SK-N-SH (cell line): ENCODE measurements around the gene SNED1. TPM values are rescaled to one million over a fixed set of nuclear protein-coding genes. Genes with fewer than 3 reads are reported as not detected.

Source experiments
- CTCF ChIA-PET: fragments of 300-600, 350-600 bp; formaldehyde crosslinking; extraction: SDS; loops from one replicate; lab custom pipeline; 2021; lab: Yijun Ruan, JAX
- POLR2A ChIA-PET: fragments of 350-600 bp; sonication (Branson Sonifier 250); formaldehyde crosslinking; extraction: SDS; loops from one replicate; lab custom pipeline; 2020; ENCODE audit warnings: antibody characterized with exemption, inconsistent platforms; lab: Yijun Ruan, JAX
- DNase-seq: peaks from one replicate; pipeline ENCODE4 v3.0.0; 2012
- H2AFZ ChIP-seq: fragments of 200-600 bp; sonication (generic); 2 replicates; pipeline ENCODE4 v1.8.1; 2016; ENCODE audit warnings: antibody characterized with exemption, mild to moderate bottlenecking, low read depth
- H3F3A ChIP-seq: fragments of 200-600 bp; sonication (generic); replicated peaks from 2 replicates; pipeline ENCODE3; 2016; ENCODE audit warnings: antibody characterized with exemption, mild to moderate bottlenecking; ENCODE audit not compliant: insufficient read depth
- H3K27ac ChIP-seq, 2 experiments: fragments of 200-500 bp in 1 of 2; fragments of 200-600 bp in 1 of 2; sonication (Bioruptor generic) in 1 of 2; sonication (generic), shearing (Covaris generic) in 1 of 2; 2 replicates each; pipeline versions ENCODE4 v1.5.1 to v1.6.1; 2014 to 2016; ENCODE audit warnings: low read depth in 2 of 2, inconsistent platforms in 1 of 2, low read length in 1 of 2, mild to moderate bottlenecking in 1 of 2, mixed read lengths in 1 of 2
- H3K27me3 ChIP-seq: fragments of 200-600 bp; sonication (generic), shearing (Covaris generic); 2 replicates; pipeline ENCODE4 v1.6.1; 2016; ENCODE audit warnings: mixed run types; ENCODE audit not compliant: insufficient read depth
- H3K36me3 ChIP-seq, 2 experiments: fragments of 200-500 bp in 1 of 2; fragments of 200-600 bp in 1 of 2; sonication (Bioruptor generic) in 1 of 2; sonication (generic) in 1 of 2; replicated peaks in 1 of 2; 2 replicates each; pipeline versions ENCODE3 to v1.5.1; 2014 to 2016; ENCODE audit warnings: low read length in 1 of 2, mild to moderate bottlenecking in 1 of 2; ENCODE audit not compliant: insufficient read depth in 2 of 2, control insufficient read depth in 1 of 2
- H3K4me1 ChIP-seq, 2 experiments: fragments of 200-500 bp in 1 of 2; fragments of 200-600 bp in 1 of 2; sonication (Bioruptor generic) in 1 of 2; sonication (generic), shearing (Covaris generic) in 1 of 2; 2 replicates each; pipeline versions ENCODE4 v1.5.1 to v1.6.1; 2014 to 2016; ENCODE audit warnings: low read depth in 1 of 2, low read length in 1 of 2, mixed run types in 1 of 2; ENCODE audit not compliant: insufficient read depth in 2 of 2, control insufficient read depth in 1 of 2
- H3K4me2 ChIP-seq: fragments of 200-600 bp; sonication (generic), shearing (Covaris generic); 2 replicates; pipeline ENCODE4 v1.6.1; 2017; ENCODE audit warnings: mixed run types
- H3K4me3 ChIP-seq, 2 experiments: fragments of 200-500 bp in 1 of 2; fragments of 200-600 bp in 1 of 2; sonication (Bioruptor generic) in 1 of 2; sonication (generic), shearing (Covaris generic) in 1 of 2; 2 replicates each; pipeline versions ENCODE4 v1.5.1 to v1.8.1; 2014 to 2016; ENCODE audit warnings: low read depth in 2 of 2, inconsistent platforms in 1 of 2, low read length in 1 of 2, mild to moderate bottlenecking in 1 of 2, mixed read lengths in 1 of 2, moderate library complexity in 1 of 2
- H3K79me2 ChIP-seq: fragments of 200-600 bp; sonication (generic); 2 replicates; pipeline ENCODE4 v1.8.1; 2017; ENCODE audit warnings: mild to moderate bottlenecking; ENCODE audit not compliant: insufficient read depth
- H3K9ac ChIP-seq: fragments of 200-600 bp; sonication (generic); 2 replicates; pipeline ENCODE4 v1.6.1; 2017; ENCODE audit warnings: mixed run types
- H3K9me2 ChIP-seq: fragments of 200-600 bp; sonication (generic); 2 replicates; pipeline ENCODE4 v1.6.1; 2017; ENCODE audit warnings: mixed run types
- H3K9me3 ChIP-seq: fragments of 200-600 bp; sonication (generic); 2 replicates; pipeline ENCODE4 v1.6.1; 2017; ENCODE audit warnings: mixed run types, mild to moderate bottlenecking, moderate library complexity
- H4K20me1 ChIP-seq: fragments of 200-600 bp; sonication (generic); 2 replicates; pipeline ENCODE4 v1.6.1; 2017; ENCODE audit warnings: mild to moderate bottlenecking, mixed run types; ENCODE audit not compliant: insufficient read depth
- CTCF ChIP-seq: fragments of 200-600 bp; sonication (generic); IDR thresholded peaks from 2 replicates; pipeline ENCODE4 v1.6.1; 2017; ENCODE audit warnings: antibody characterized with exemption, mild to moderate bottlenecking, moderate library complexity
- EP300 ChIP-seq, 2 experiments: IDR thresholded peaks; 2 replicates each; pipeline versions ENCODE4 v1.4.0 to v1.6.1; 2012; ENCODE audit warnings: borderline replicate concordance in 1 of 2, low read depth in 1 of 2, low read length in 1 of 2
- EZH2phosphoT487 ChIP-seq: fragments of 200-600 bp; sonication (generic); IDR thresholded peaks from 2 replicates; pipeline ENCODE4 v1.6.1; 2017; ENCODE audit warnings: low read depth, mixed run types, mild to moderate bottlenecking, antibody characterized with exemption, moderate library complexity, borderline replicate concordance
- FOXM1 ChIP-seq: IDR thresholded peaks from 2 replicates; pipeline ENCODE4 v1.4.0; 2012; ENCODE audit warnings: low read depth, mild to moderate bottlenecking
- GABPA ChIP-seq: IDR thresholded peaks from 2 replicates; pipeline ENCODE4 v1.4.0; 2012; ENCODE audit warnings: low read depth, mild to moderate bottlenecking
- GATA2 ChIP-seq: sonication (generic); formaldehyde crosslinking; IDR thresholded peaks from 2 replicates; pipeline ENCODE4 v1.5.0; 2020; ENCODE audit warnings: mild to moderate bottlenecking, missing genetic modification reagents
- MAX ChIP-seq: IDR thresholded peaks from 2 replicates; pipeline ENCODE4 v1.4.0; 2012; ENCODE audit warnings: low read depth
- NFIC ChIP-seq: IDR thresholded peaks from 2 replicates; pipeline ENCODE4 v1.4.0; 2012; ENCODE audit warnings: borderline replicate concordance
- RAD21 ChIP-seq: IDR thresholded peaks from 2 replicates; pipeline ENCODE4 v1.6.1; 2012; ENCODE audit warnings: mild to moderate bottlenecking, low read length
- RXRA ChIP-seq: IDR thresholded peaks from 2 replicates; pipeline ENCODE4 v1.4.0; 2012; ENCODE audit warnings: low read depth, mild to moderate bottlenecking, borderline replicate concordance
- TEAD4 ChIP-seq: IDR thresholded peaks from 2 replicates; pipeline ENCODE4 v1.4.0; 2012; ENCODE audit warnings: mild to moderate bottlenecking, borderline replicate concordance; ENCODE audit not compliant: insufficient read depth
- ZBTB33 ChIP-seq: IDR thresholded peaks from 2 replicates; pipeline ENCODE4 v1.4.0; 2012; ENCODE audit warnings: low read depth, borderline replicate concordance
- whole genome bisulfite sequencing: methylation state at CpG from one replicate; pipeline ENCODE4 v1.1.6; 2017; ENCODE audit warnings: low lambda C conversion rate; 5-methylcytosine and 5-hydroxymethylcytosine counted together
- polyA plus RNA-seq, 3 experiments: library from polyadenylated mRNA; depleted of rRNA; stranded (reverse); fragments of >200 nt; gene quantifications; 2 replicates each; pipeline ENCODE4 v1.2.3, GENCODE V29; 2012

Gene SNED1
- polyA plus RNA-seq, 1 of the 3 experiments (the other 2 are of a cell fraction), result 0.03 TPM

- POLR2A ChIA-PET, result no interaction called here
- Histone ChIP-seq H3K9me2 (no peaks in the 10 kb centered on the region), H3K4me1 (peaks cover 0 to 12% of the 10 kb centered on the region in 2 experiments; a peak in 2 of 4 replicates), H3K9me3 (0 out of 2 replicates have a peak, but pooled peaks cover 8% of the 10 kb centered on the region), H4K20me1 (no peaks in the 10 kb centered on the region), H3K27ac (peak overlapping the region in 1 of 2 experiments; percentile 16; a peak in 1 of 4 replicates), H3K4me3 (no peak overlapping the region), H3K9ac (no peak overlapping the region), H3K4me2 (no peak overlapping the region), H3K36me3 (no peaks in the 10 kb centered on the region), H3K27me3 (no peaks in the 10 kb centered on the region), H2AFZ (0 out of 2 replicates have a peak overlapping the region, but pooled peaks have one; percentile 51), H3K79me2 (no peaks in the 10 kb centered on the region), H3F3A (no peaks in the 10 kb centered on the region)
- WGBS, result 47% methylated on average over 21 of the region's 28 CpGs
- CTCF ChIA-PET, result interaction anchor here (0.7 to 1.6 kb wide), 4 partner anchors 13 to 100 kb away, joined by 3 to 5 read pairs (median 4); no protein-coding TSS in a partner anchor
- DNase-seq, result peak; percentile 79
- TF ChIP-seq GATA2 (CRISPR knock-in tag) (no peak), ZBTB33 (no peak)
Observed at GRCh38 chr2:241009601-241010530, 11.4 kb downstream of the SNED1 start.

- Histone ChIP-seq H3K27ac (no peak overlapping the region; a peak in 1 of 4 replicates), H2AFZ (no peak overlapping the region)
- peak; percentile 38 for DNase-seq
Observed at GRCh38 chr2:241010531-241011295, 12.3 kb downstream of the SNED1 start.

More at GRCh38 chr2:241010531-241011295, 12.3 kb downstream of the SNED1 start:
- Histone ChIP-seq H3K27me3 (no peaks in the 10 kb centered on the region), H3K36me3 (no peaks in the 10 kb centered on the region), H3K79me2 (no peaks in the 10 kb centered on the region), H3K4me3 (no peak overlapping the region), H3F3A (no peaks in the 10 kb centered on the region), H3K9ac (no peak overlapping the region), H3K9me3 (0 out of 2 replicates have a peak, but pooled peaks cover 5% of the 10 kb centered on the region), H3K4me2 (no peak overlapping the region), H3K4me1 (peaks cover 0 to 12% of the 10 kb centered on the region in 2 experiments; a peak in 2 of 4 replicates), H3K9me2 (no peaks in the 10 kb centered on the region), H4K20me1 (no peaks in the 10 kb centered on the region)
- ChIA-PET POLR2A (no interaction called here), CTCF (interaction anchor here (1.1 to 1.6 kb wide), 2 partner anchors 13 to 28 kb away, joined by 3 to 5 read pairs; no protein-coding TSS in a partner anchor)
- no peak for TF ChIP-seq TEAD4
- no peak for TF ChIP-seq MAX
- no peak for TF ChIP-seq RXRA
- no peak for TF ChIP-seq CTCF
- TF ChIP-seq FOXM1, result no peak
- no peak for TF ChIP-seq EP300 (IDR thresholded peaks at IDR 0.05; ENCODE audit: borderline replicate concordance in 1 of 2, low read depth in 1 of 2, low read length in 1 of 2)
- no peak for TF ChIP-seq RAD21
- TF ChIP-seq GABPA, result no peak
- TF ChIP-seq NFIC, result no peak
- TF ChIP-seq EZH2phosphoT487, result no peak
- 40% methylated on average over 1 of the region's 12 CpGs for WGBS
